ENCODE results near the gene PITX3. TPM values are rescaled to one million over a fixed set of nuclear protein-coding genes. Genes with fewer than 3 reads are reported as not detected.
"Not testable (repeated sequence)": the region's sequence is repeated elsewhere in the genome, so short reads cannot be mapped to it uniquely, and the experiment has no call there.

The PITX3 gene
- polyA plus RNA-seq, 3 donors = not detected

- Histone ChIP-seq H4K20me1 (ENCODE audit: insufficient read depth, low read length) (no peaks in the 10 kb centered on the region), H3K36me3 (replicated peaks in 1 of 2; ENCODE audit: control insufficient read depth in 1 of 2, insufficient read depth in 2 of 2, low read length in 2 of 2) (no peaks in the 10 kb centered on the region), H2AFZ (ENCODE audit: insufficient read depth, low read depth, low read length, poor library complexity, severe bottlenecking) (no peak overlapping the region), H3K4me3 (replicated peaks in 1 of 3; ENCODE audit: low read depth in 2 of 3, low read length in 3 of 3) (no peak overlapping the region), H3K4me1 (ENCODE audit: control insufficient read depth in 1 of 2, insufficient read depth in 2 of 2, low read length in 2 of 2) (no peaks in the 10 kb centered on the region), H3K27ac (ENCODE audit: low read depth in 1 of 2, low read length in 2 of 2) (no peak overlapping the region), H3K9ac (ENCODE audit: insufficient read depth, low read length, poor library complexity, severe bottlenecking) (no peak overlapping the region), H3K79me2 (ENCODE audit: insufficient read depth, low read length) (no peaks in the 10 kb centered on the region), H3K4me2 (replicated peaks; ENCODE audit: extremely low read depth, low read length, poor library complexity, severe bottlenecking) (no peak overlapping the region), H3K27me3 (ENCODE audit: control insufficient read depth in 2 of 2, insufficient read depth in 2 of 2, low read length in 2 of 2) (peaks cover 0 to 4% of the 10 kb centered on the region in 2 donors), H3K9me3 (replicated peaks in 1 of 2; ENCODE audit: control insufficient read depth in 1 of 2, insufficient read depth in 1 of 2, low read length in 2 of 2) (no peaks in the 10 kb centered on the region)
- no peak overlapping the region for H3K4me3 Mint-ChIP-seq
- no peak for DNase-seq
- TF ChIP-seq, protein P1, sequence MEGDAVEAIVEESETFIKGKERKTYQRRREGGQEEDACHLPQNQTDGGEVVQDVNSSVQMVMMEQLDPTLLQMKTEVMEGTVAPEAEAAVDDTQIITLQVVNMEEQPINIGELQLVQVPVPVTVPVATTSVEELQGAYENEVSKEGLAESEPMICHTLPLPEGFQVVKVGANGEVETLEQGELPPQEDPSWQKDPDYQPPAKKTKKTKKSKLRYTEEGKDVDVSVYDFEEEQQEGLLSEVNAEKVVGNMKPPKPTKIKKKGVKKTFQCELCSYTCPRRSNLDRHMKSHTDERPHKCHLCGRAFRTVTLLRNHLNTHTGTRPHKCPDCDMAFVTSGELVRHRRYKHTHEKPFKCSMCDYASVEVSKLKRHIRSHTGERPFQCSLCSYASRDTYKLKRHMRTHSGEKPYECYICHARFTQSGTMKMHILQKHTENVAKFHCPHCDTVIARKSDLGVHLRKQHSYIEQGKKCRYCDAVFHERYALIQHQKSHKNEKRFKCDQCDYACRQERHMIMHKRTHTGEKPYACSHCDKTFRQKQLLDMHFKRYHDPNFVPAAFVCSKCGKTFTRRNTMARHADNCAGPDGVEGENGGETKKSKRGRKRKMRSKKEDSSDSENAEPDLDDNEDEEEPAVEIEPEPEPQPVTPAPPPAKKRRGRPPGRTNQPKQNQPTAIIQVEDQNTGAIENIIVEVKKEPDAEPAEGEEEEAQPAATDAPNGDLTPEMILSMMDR (IDR thresholded peaks at IDR 0.05) = no peak
- H3K36me3 Mint-ChIP-seq = no peaks in the 10 kb centered on the region
- intact Hi-C loops (cut with micrococcal nuclease) = no loop called here
- H3K27ac Mint-ChIP-seq = no peak overlapping the region
- H3K4me1 Mint-ChIP-seq = no peaks in the 10 kb centered on the region
- H3K27me3 Mint-ChIP-seq (ENCODE audit: low read depth in 3 of 3) = peaks cover 8 to 27% (median 21%) of the 10 kb centered on the region in 3 donors
- WGBS (ENCODE audit: insufficient coverage) = no CpG with 5 or more reads among the region's 5 CpGs
- peaks cover 0 to 3% (median 0%) of the 10 kb centered on the region in 7 donors for H3K9me3 Mint-ChIP-seq
Observed at GRCh38 chr10:102219370-102219769, 21.9 kb downstream of the PITX3 start.

- H3K27me3 ChIP-seq (ENCODE audit: control insufficient read depth in 2 of 2, insufficient read depth in 2 of 2, low read length in 2 of 2); H3K4me2 ChIP-seq (replicated peaks; ENCODE audit: extremely low read depth, low read length, poor library complexity, severe bottlenecking); H3K9me3 Mint-ChIP-seq; H3K27me3 Mint-ChIP-seq (ENCODE audit: low read depth in 3 of 3); H3K4me3 ChIP-seq (replicated peaks in 1 of 3; ENCODE audit: low read depth in 2 of 3, low read length in 3 of 3); H3K27ac Mint-ChIP-seq; H3K36me3 Mint-ChIP-seq; H2AFZ ChIP-seq (ENCODE audit: insufficient read depth, low read depth, low read length, poor library complexity, severe bottlenecking); intact Hi-C loops (cut with micrococcal nuclease); H3K36me3 ChIP-seq (replicated peaks in 1 of 2; ENCODE audit: control insufficient read depth in 1 of 2, insufficient read depth in 2 of 2, low read length in 2 of 2); H3K4me1 ChIP-seq (ENCODE audit: control insufficient read depth in 1 of 2, insufficient read depth in 2 of 2, low read length in 2 of 2); H3K79me2 ChIP-seq (ENCODE audit: insufficient read depth, low read length); H3K9ac ChIP-seq (ENCODE audit: insufficient read depth, low read length, poor library complexity, severe bottlenecking); H3K4me3 Mint-ChIP-seq; H3K27ac ChIP-seq (ENCODE audit: low read depth in 1 of 2, low read length in 2 of 2); H3K9me3 ChIP-seq (replicated peaks in 1 of 2; ENCODE audit: control insufficient read depth in 1 of 2, insufficient read depth in 1 of 2, low read length in 2 of 2); H4K20me1 ChIP-seq (ENCODE audit: insufficient read depth, low read length): not testable (repeated sequence)
- peaks cover 11% of the 10 kb centered on the region for H3K4me1 Mint-ChIP-seq
- no CpG with 5 or more reads among the region's 4 CpGs for WGBS (ENCODE audit: insufficient coverage)
- peak; percentile 25 to 39 (median 34) for DNase-seq
Observed at GRCh38 chr10:102213599-102213998, 27.7 kb downstream of the PITX3 start.

Measured in CD14-positive monocyte (primary cell).